Adrenal gland (tissue), 5 donors: ENCODE data around the gene MAN1B1.

ENCODE experiments used
- POLR2A ChIP-seq, 2 donors: fragments of 450-650 bp; IDR thresholded peaks; one replicate each; pipeline ENCODE4 v1.6.1; 2017; ENCODE audit warnings: antibody characterized with exemption in 2 of 2, mild to moderate bottlenecking in 2 of 2, moderate library complexity in 1 of 2
- TF ChIP-seq, protein P1 (sequence below), 6 experiments: fragments of 450-650 bp in 4 of 6; fragments of 200-600 bp in 2 of 6; sonication (generic) in 1 of 6; IDR thresholded peaks; 1 replicate in 5 of 6; 2 replicates in 1 of 6; pipeline versions ENCODE4 v1.5.1 to v1.8.0; 2016 to 2021; ENCODE audit warnings: antibody characterized with exemption in 6 of 6, mild to moderate bottlenecking in 2 of 6, moderate library complexity in 1 of 6
- donor health status: DM: no; HTN: no; CAD: no.

- TF ChIP-seq, protein P1, sequence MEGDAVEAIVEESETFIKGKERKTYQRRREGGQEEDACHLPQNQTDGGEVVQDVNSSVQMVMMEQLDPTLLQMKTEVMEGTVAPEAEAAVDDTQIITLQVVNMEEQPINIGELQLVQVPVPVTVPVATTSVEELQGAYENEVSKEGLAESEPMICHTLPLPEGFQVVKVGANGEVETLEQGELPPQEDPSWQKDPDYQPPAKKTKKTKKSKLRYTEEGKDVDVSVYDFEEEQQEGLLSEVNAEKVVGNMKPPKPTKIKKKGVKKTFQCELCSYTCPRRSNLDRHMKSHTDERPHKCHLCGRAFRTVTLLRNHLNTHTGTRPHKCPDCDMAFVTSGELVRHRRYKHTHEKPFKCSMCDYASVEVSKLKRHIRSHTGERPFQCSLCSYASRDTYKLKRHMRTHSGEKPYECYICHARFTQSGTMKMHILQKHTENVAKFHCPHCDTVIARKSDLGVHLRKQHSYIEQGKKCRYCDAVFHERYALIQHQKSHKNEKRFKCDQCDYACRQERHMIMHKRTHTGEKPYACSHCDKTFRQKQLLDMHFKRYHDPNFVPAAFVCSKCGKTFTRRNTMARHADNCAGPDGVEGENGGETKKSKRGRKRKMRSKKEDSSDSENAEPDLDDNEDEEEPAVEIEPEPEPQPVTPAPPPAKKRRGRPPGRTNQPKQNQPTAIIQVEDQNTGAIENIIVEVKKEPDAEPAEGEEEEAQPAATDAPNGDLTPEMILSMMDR (IDR thresholded peaks at IDR 0.05), result no peak
- no peak for TF ChIP-seq POLR2A (IDR thresholded peaks at IDR 0.05)
Measured at GRCh38 chr9:137037035-137037434, 49.8 kb upstream of the MAN1B1 start.
